ENCODE measurements around the gene AKAP13.

AKAP13 gene

GRCh38 chr15:85539491-85539890 lies 159.1 kb downstream of the AKAP13 start:
- no peak for DNase-seq (ENCODE audit: low spot score)

GRCh38 chr15:85540085-85540797 lies 159.8 kb downstream of the AKAP13 start:
- DNase-seq (ENCODE audit: low spot score), result no peak

GRCh38 chr15:85541744-85542143 lies 161.3 kb downstream of the AKAP13 start:
- no peak for DNase-seq (ENCODE audit: low spot score)

GRCh38 chr15:85542488-85542887 lies 162.1 kb downstream of the AKAP13 start:
- no peak for DNase-seq (ENCODE audit: low spot score)

- no peak for DNase-seq (ENCODE audit: low spot score)
Measured at GRCh38 chr15:85542895-85543331, 162.5 kb downstream of the AKAP13 start.

- no peak for DNase-seq (ENCODE audit: low spot score)
Measured at GRCh38 chr15:85543741-85544155, 163.3 kb downstream of the AKAP13 start.

GRCh38 chr15:85545185-85545584 lies 164.8 kb downstream of the AKAP13 start:
- DNase-seq (ENCODE audit: low spot score), result no peak

GRCh38 chr15:85545752-85546151 lies 165.3 kb downstream of the AKAP13 start:
- no peak for DNase-seq (ENCODE audit: low spot score)

- no peak for DNase-seq (ENCODE audit: low spot score)
Measured at GRCh38 chr15:85547386-85547785, 167.0 kb downstream of the AKAP13 start.

- DNase-seq (ENCODE audit: low spot score), result no peak
Measured at GRCh38 chr15:85550283-85550682, 169.9 kb downstream of the AKAP13 start.

- no peak for DNase-seq (ENCODE audit: low spot score)
Measured at GRCh38 chr15:85551221-85551832, 170.9 kb downstream of the AKAP13 start.

- no peak for DNase-seq (ENCODE audit: low spot score)
Measured at GRCh38 chr15:85554852-85555521, 174.6 kb downstream of the AKAP13 start.

- DNase-seq (ENCODE audit: low spot score), result no peak
Measured at GRCh38 chr15:85555875-85556617, 175.6 kb downstream of the AKAP13 start.

GRCh38 chr15:85556618-85556895 lies 176.2 kb downstream of the AKAP13 start:
- no peak for DNase-seq (ENCODE audit: low spot score)

- DNase-seq (ENCODE audit: low spot score), result no peak
Measured at GRCh38 chr15:85557385-85557784, 177.0 kb downstream of the AKAP13 start.

GRCh38 chr15:85558848-85559247 lies 178.4 kb downstream of the AKAP13 start:
- no peak for DNase-seq (ENCODE audit: low spot score)

- no peak for DNase-seq (ENCODE audit: low spot score)
Measured at GRCh38 chr15:85559530-85559929, 179.1 kb downstream of the AKAP13 start.

GRCh38 chr15:85562824-85563223 lies 182.4 kb downstream of the AKAP13 start:
- no peak for DNase-seq (ENCODE audit: low spot score)

GRCh38 chr15:85563328-85563727 lies 182.9 kb downstream of the AKAP13 start:
- DNase-seq (ENCODE audit: low spot score), result no peak

GRCh38 chr15:85563731-85564130 lies 183.3 kb downstream of the AKAP13 start:
- DNase-seq (ENCODE audit: low spot score), result no peak

GRCh38 chr15:85564686-85565085 lies 184.3 kb downstream of the AKAP13 start:
- no peak for DNase-seq (ENCODE audit: low spot score)

GRCh38 chr15:85568261-85568808 lies 187.9 kb downstream of the AKAP13 start:
- no peak for DNase-seq (ENCODE audit: low spot score)
